Spleen (tissue), 11 donors: ENCODE measurements around the gene SMG6. TPM values are rescaled to one million over a fixed set of nuclear protein-coding genes. Genes with fewer than 3 reads are reported as not detected.

ENCODE experiments used
- DNase-seq: peaks from one replicate; pipeline ENCODE4 v3.0.0-alpha.2; 2020
- H3K27ac ChIP-seq, 8 donors: fragments of 200-600 bp; sonication (generic) in 7 of 8; 1 replicate in 4 of 8; 2 replicates in 4 of 8; pipeline versions ENCODE4 v1.5.0 to v1.8.0; 2016 to 2021; ENCODE audit warnings: inconsistent platforms in 4 of 8, mild to moderate bottlenecking in 4 of 8, moderate library complexity in 1 of 8
- H3K27me3 ChIP-seq, 7 donors: fragments of 200-600 bp; sonication (generic) in 6 of 7; replicated peaks in 1 of 7; 1 replicate in 4 of 7; 2 replicates in 3 of 7; pipeline versions ENCODE4 v1.5.0 to v1.8.0; 2016 to 2021; ENCODE audit warnings: inconsistent platforms in 3 of 7, mild to moderate bottlenecking in 1 of 7
- H3K36me3 ChIP-seq, 6 donors: fragments of 200-600 bp; sonication (generic) in 5 of 6; 1 replicate in 4 of 6; 2 replicates in 2 of 6; pipeline versions ENCODE4 v1.5.0 to v1.8.0; 2016 to 2021; ENCODE audit warnings: inconsistent platforms in 2 of 6
- H3K4me1 ChIP-seq, 6 donors: fragments of 200-600 bp; sonication (generic) in 5 of 6; 1 replicate in 3 of 6; 2 replicates in 3 of 6; pipeline versions ENCODE4 v1.5.0 to v1.8.0; 2016 to 2021; ENCODE audit warnings: inconsistent platforms in 3 of 6
- H3K4me3 ChIP-seq, 8 donors: fragments of 200-600 bp; sonication (generic) in 7 of 8; 1 replicate in 4 of 8; 2 replicates in 4 of 8; pipeline versions ENCODE4 v1.5.0 to v1.8.0; 2016 to 2021; ENCODE audit warnings: inconsistent platforms in 4 of 8, mild to moderate bottlenecking in 4 of 8, moderate library complexity in 2 of 8
- H3K9me3 ChIP-seq, 8 donors: fragments of 200-600 bp; sonication (generic) in 7 of 8; 1 replicate in 4 of 8; 2 replicates in 4 of 8; pipeline versions ENCODE4 v1.5.0 to v1.8.0; 2016 to 2021; ENCODE audit warnings: inconsistent platforms in 4 of 8
- CTCF ChIP-seq, 11 experiments: fragments of 200-600 bp in 7 of 11; fragments of 450-650 bp in 4 of 11; sonication (generic) in 4 of 11; IDR thresholded peaks in 8 of 11; conservative IDR thresholded peaks in 3 of 11; 1 replicate in 7 of 11; 2 replicates in 4 of 11; pipeline versions ENCODE4 v1.4.0 to v1.8.0; 2016 to 2021; ENCODE audit warnings: antibody characterized with exemption in 11 of 11, inconsistent platforms in 4 of 11, mild to moderate bottlenecking in 1 of 11
- POLR2A ChIP-seq, 3 donors: fragments of 450-650 bp; IDR thresholded peaks; one replicate each; pipeline ENCODE4 v1.5.1; 2017; ENCODE audit warnings: antibody characterized with exemption in 3 of 3, mild to moderate bottlenecking in 1 of 3
- POLR2AphosphoS5 ChIP-seq, 3 donors: sonication (generic); formaldehyde crosslinking; IDR thresholded peaks; one replicate each; pipeline ENCODE4 v1.5.1; 2017; ENCODE audit warnings: antibody characterized with exemption in 3 of 3
- WGBS, 5 donors: extraction: QIAGEN DNeasy Blood & Tissue Kit in 3 of 5; methylation state at CpG; one replicate each; pipeline versions ENCODE4 v1.1.5 to v1.1.7; 2013 to 2018; 5-methylcytosine and 5-hydroxymethylcytosine counted together
- intact Hi-C: fragments of 100-400 bp; cut with DNase I; formaldehyde crosslinking; loops from one replicate; pipeline ENCODE4 v1.15.0; 2023; ENCODE audit warnings: low total_unique reads
- polyA plus RNA-seq, 3 donors: library from polyadenylated mRNA; stranded (reverse); fragments of 200-250 nt; gene quantifications; one replicate each; pipeline ENCODE4 v1.2.1, GENCODE V29; 2013
- total RNA-seq, 7 donors: library from RNA; depleted of rRNA in 3 of 7; stranded (reverse); fragments of >200 nt in 3 of 7; fragmentation: NEBNext Ultra II Directional in 4 of 7; extraction: Animal tissue kit (Norgen Biotek cat#: 25700) in 4 of 7; gene quantifications; one replicate each; pipeline versions ENCODE4 v1.1.0 to v1.2.1, GENCODE V29; 2016 to 2021
- donor health status: healthy with polysubstance abuse.
- donor health status: DM: no; HTN: no; CAD: no; lungs with moderate emphysema.
- donor health status: DM: no; HTN: no; CAD: no.
- donor health status: Bipolar disorder and iron deficiency.
- donor health status: healthy.
- donor health status: DM: no; HTN: no; CAD: no.
- donor health status: DM: yes; HTN: yes; CAD: no.

SMG6 gene
- total and polyA plus RNA-seq, 10 donors, result 9.7 to 44.2 (median 28.0) TPM

- WGBS, 5 donors, result 42 to 57% (median 46%) methylated on average over 9 of the region's 9 CpGs
- Histone ChIP-seq H3K4me1 (peaks cover 51 to 96% (median 68%) of the 10 kb centered on the region in 6 donors), H3K9me3 (no peaks in the 10 kb centered on the region), H3K27me3 (no peaks in the 10 kb centered on the region), H3K36me3 (peaks cover 0 to 25% (median 0%) of the 10 kb centered on the region in 6 donors), H3K4me3 (peak overlapping the region in 6 of 8 donors; percentile 28 to 67 (median 38)), H3K27ac (peak overlapping the region; percentile 79 to 90 (median 84))
- intact Hi-C loops, result no loop called here
- peak; percentile 73 for DNase-seq
- TF ChIP-seq POLR2A (IDR thresholded peaks at IDR 0.05), result no peak
- TF ChIP-seq CTCF (IDR thresholded peaks at IDR 0.05 in 8 of 11, conservative IDR thresholded peaks at IDR 0.05 in 3 of 11), result no peak
- TF ChIP-seq POLR2AphosphoS5 (IDR thresholded peaks at IDR 0.05), result no peak
Observed at GRCh38 chr17:2090210-2090641, 213.4 kb downstream of the SMG6 start.

GRCh38 chr17:2089021-2089422, 214.6 kb downstream of the SMG6 start:
- 23 to 33% (median 29%) methylated on average over 8 of the region's 8 CpGs for WGBS, 5 donors

GRCh38 chr17:2087597-2088211, 215.9 kb downstream of the SMG6 start:
- TF ChIP-seq POLR2A (IDR thresholded peaks at IDR 0.05) (no peak), CTCF (IDR thresholded peaks at IDR 0.05 in 8 of 11, conservative IDR thresholded peaks at IDR 0.05 in 3 of 11) (no peak), POLR2AphosphoS5 (IDR thresholded peaks at IDR 0.05) (peak in 2 of 3 donors; percentile 9 to 87)
- intact Hi-C loops, result no loop called here
- peak; percentile 87 for DNase-seq

More at GRCh38 chr17:2089021-2089422, 214.6 kb downstream of the SMG6 start:
- DNase-seq, result peak; percentile 74
- H3K4me3 ChIP-seq, result peak overlapping the region in 7 of 8 donors; percentile 21 to 67 (median 34)
- no peaks in the 10 kb centered on the region for H3K9me3 ChIP-seq
- intact Hi-C loops, result no loop called here
- H3K27me3 ChIP-seq, result no peaks in the 10 kb centered on the region
- H3K4me1 ChIP-seq, result peaks cover 63 to 99% (median 77%) of the 10 kb centered on the region in 6 donors
- peak overlapping the region; percentile 79 to 90 (median 84) for H3K27ac ChIP-seq
- TF ChIP-seq CTCF (IDR thresholded peaks at IDR 0.05 in 8 of 11, conservative IDR thresholded peaks at IDR 0.05 in 3 of 11), result no peak
- TF ChIP-seq POLR2AphosphoS5 (IDR thresholded peaks at IDR 0.05), result peak in 1 of 3 donors; percentile 21
- peaks cover 0 to 20% (median 0%) of the 10 kb centered on the region in 6 donors for H3K36me3 ChIP-seq

GRCh38 chr17:2086306-2086705, 217.3 kb downstream of the SMG6 start:
- 41 to 67% (median 55%) methylated on average over 3 of the region's 3 CpGs for WGBS, 5 donors
- no peak overlapping the region for H3K4me3 ChIP-seq
- H3K9me3 ChIP-seq, result no peaks in the 10 kb centered on the region
- peak overlapping the region in 7 of 8 donors; percentile 42 to 90 (median 82) for H3K27ac ChIP-seq
- no peaks in the 10 kb centered on the region for H3K27me3 ChIP-seq
- DNase-seq, result peak; percentile 20
- TF ChIP-seq POLR2AphosphoS5 (IDR thresholded peaks at IDR 0.05), result no peak
- no peak for TF ChIP-seq CTCF (IDR thresholded peaks at IDR 0.05 in 8 of 11, conservative IDR thresholded peaks at IDR 0.05 in 3 of 11)
- TF ChIP-seq POLR2A (IDR thresholded peaks at IDR 0.05), result no peak
- intact Hi-C loops, result no loop called here
- peaks cover 73 to 100% (median 89%) of the 10 kb centered on the region in 6 donors for H3K4me1 ChIP-seq
- H3K36me3 ChIP-seq, result peaks cover 0 to 27% (median 6%) of the 10 kb centered on the region in 6 donors

More at GRCh38 chr17:2087597-2088211, 215.9 kb downstream of the SMG6 start:
- Histone ChIP-seq H3K27ac (peak overlapping the region; percentile 37 to 90 (median 84)), H3K4me1 (peaks cover 75 to 100% (median 89%) of the 10 kb centered on the region in 6 donors), H3K36me3 (peaks cover 0 to 13% (median 0%) of the 10 kb centered on the region in 6 donors), H3K27me3 (no peaks in the 10 kb centered on the region), H3K4me3 (no peak overlapping the region), H3K9me3 (no peaks in the 10 kb centered on the region)
- WGBS, 5 donors, result 14 to 34% (median 20%) methylated on average over 10 of the region's 10 CpGs
